Measurements from ENCODE around the gene HERPUD2.

The HERPUD2 gene, protein sequence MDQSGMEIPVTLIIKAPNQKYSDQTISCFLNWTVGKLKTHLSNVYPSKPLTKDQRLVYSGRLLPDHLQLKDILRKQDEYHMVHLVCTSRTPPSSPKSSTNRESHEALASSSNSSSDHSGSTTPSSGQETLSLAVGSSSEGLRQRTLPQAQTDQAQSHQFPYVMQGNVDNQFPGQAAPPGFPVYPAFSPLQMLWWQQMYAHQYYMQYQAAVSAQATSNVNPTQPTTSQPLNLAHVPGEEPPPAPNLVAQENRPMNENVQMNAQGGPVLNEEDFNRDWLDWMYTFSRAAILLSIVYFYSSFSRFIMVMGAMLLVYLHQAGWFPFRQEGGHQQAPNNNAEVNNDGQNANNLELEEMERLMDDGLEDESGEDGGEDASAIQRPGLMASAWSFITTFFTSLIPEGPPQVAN

DNA sequence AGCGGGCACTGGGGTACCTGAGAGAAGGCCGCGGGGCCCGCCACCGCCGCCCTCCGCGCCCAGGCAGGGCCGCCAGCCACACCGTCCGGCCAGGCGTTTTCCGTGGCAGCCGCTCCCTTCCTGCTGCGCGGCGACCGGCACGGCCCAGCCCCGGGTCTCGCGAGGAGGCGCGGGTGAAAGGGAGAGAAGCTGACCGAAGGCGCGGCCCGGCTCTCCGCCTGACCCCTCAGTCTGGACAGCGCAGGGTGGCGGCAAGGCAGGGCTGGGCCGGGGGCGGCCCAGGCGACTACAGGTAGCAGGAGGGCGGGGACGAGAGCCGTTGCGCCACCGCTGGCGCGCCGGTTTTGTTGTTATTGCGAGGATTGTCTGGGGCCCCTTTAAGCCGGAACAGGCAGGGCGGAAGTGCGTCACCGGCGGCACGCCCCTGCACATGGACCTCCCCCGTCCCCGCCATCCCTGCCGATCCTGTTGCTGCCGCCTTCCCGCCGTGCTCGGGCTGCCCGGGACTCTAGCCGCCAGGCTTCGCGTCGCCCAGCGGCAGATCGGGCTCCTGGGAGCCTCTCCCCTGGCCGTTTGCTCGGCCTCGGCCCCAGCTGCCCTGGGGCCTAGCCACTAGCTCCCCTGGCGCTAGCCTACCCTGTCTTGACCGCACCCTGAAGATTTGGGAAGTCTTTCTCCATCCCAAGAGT, at the start of gene HERPUD2:
TSS of gene HERPUD2 (minus strand) at position 352 of the 689 bp plus-strand sequence. CDS start 805 bp downstream, outside the sequence.
- peak; percentile 85 to 87 for DNase-seq (ENCODE audit: low read depth in 2 of 2)

DNA sequence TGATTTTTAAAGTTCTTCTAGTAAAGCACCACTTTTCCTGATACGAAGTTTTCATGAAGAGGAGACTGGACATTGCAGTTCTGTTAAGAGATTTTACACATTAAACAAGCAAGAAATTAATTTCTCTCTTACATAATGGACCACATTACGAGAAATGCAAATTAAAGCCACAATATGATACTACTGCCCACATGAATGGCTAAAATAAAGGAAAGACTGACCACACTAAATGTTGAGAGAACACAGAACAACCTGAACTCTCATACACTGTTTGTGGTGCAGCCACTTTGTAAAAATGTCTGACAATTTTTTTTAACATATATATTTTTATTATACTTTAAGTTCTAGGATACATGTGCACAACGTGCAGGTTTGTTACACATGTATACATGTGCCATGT, 44.0 kb upstream of the HERPUD2 start:
- DNase-seq (ENCODE audit: low read depth in 2 of 2): no peak

DNA sequence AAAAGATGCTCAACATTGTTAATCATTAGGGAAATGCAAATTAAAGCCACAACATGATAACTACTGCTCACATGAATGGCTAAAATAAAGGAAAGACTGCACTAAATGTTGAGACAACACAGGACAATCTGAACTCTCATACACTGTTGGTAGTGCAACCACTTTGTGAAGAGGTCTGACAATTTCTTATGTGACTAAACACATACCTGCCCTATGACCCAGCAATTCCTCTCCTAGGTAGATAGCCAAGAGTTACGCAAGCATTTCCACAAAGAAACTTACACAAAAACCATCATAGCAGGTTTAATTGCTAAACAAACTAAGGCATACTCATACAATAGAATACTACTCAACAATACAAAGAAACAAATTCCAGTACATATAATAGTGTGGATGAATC, 41.8 kb upstream of the HERPUD2 start:
- no peak for DNase-seq (ENCODE audit: low read depth in 2 of 2)

DNA sequence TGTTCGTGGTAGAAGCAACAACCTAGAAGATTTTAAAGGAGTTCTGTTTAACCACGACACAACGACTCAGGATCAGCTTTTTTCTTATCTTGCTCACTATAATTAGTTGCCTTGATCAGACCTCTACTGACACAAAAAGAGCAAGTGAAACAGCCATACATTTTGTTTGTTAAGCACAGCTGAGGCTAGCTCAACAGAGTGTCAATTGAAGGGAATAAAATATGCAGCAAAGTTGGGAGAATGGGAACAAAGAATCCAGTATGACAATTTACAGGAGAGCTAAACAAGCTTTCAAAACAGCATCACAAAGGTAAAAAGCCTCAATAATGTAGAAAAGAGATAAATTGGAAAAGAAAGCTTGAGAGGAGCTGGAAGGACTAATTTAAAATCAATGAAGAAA, 40.5 kb upstream of the HERPUD2 start:
- DNase-seq (ENCODE audit: low read depth in 2 of 2): no peak

DNA sequence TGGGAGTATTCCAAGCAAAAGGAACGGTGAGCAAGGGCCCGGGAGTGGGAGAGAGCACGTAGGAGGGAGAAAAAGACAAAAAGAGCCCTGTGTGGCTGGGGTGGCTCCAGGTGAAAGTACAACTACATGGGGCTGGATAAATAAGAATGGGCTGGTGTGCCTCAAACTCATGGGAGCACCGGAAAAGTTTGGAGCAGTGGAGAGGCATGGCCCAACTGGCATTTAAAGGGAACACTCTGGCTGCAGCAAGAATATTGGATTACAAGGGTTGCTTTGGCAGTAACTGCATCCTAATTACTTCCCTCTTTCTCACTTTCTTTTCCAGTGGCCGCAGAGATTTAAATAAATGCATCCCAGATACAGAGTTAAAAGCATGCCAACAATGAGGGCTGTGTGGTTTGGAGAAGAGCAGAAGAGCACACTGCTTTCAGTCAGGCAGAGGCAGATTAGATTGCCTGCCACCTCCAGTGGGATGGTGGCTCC, 39.1 kb upstream of the HERPUD2 start:
- no peak for DNase-seq (ENCODE audit: low read depth in 2 of 2)

DNA sequence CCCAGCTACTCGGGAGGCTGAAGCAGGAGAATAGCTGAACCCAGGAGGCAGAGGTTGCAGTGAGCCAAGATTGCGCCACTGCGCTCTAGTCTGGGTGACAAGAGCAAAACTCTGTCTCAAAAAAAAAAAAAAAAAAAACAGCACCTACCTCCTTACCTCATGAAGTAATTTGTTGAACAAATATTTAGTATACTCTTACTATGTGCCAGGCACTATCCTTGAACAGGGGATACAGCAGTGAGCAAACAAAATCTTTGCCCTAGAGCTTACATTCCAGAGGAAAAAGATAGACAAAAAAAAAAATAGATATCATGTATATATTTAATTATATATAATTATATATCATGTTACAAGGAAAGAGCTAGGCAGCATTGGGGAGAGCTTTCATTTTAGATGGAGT, 36.4 kb upstream of the HERPUD2 start:
- DNase-seq (ENCODE audit: low read depth in 2 of 2): no peak

DNA sequence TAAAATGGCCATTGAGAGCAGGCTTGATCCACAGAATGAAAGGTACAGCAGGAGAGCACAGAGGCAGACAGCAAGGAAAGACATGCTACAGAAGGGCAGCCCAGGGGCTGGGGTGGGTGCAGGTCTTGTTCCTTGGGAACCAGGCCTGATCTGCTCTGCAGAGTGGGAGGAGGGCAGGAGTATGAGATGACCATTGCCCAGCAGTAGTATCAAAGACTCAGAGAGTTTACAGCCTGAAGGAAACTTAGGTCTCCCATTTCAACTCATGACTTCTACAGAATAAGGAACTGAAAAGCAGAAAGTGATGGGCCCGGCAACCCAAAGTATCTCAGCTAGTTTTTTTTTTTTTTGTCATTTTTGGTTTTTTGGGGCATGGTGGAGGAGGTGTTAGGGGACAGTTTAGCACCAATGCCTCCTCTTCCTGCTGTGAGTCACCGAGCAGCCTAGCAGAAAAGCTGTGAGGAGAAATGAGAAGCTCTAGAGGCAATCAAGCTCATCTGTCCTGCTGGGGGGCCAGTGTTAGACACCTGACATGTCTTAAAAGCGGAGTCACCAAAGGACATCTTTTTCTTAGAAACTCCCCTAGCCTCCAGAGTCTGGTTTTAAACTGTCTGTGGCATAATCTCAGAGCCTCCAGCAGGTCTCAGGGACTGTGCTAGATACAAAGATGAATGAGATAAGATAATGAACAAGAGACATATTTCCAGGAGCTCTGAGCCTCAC, 34.3 kb upstream of the HERPUD2 start:
- no peak for DNase-seq (ENCODE audit: low read depth in 2 of 2)

DNA sequence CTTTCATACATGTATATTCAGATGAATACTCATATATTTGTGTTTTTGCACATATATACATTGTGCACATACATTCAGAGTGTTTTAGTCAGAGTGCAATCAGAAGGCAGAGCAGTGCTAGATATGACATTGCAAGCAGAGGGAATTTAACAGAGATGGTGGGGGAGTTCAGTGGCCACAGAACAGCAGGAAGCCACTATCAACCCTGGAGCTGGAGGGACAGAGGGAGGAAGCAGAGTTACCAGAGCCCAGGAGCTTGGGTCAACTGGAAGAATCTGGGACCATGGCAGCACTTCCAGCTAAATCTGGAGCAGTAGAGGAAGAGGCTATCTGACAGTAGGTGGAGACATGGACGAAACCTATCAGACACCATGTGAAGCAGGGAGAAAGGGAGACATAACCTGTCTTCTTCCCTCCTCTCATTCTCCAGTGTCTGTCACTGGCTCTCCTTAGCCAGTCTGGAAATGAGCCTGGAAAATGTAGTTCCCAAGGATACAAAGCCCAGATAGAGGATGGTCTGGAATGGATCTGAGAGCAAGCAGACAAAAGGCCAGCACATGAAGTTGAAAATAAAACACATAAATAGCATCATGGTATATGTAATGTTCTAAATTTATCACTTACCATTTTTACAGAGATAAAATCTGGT, 33.6 kb upstream of the HERPUD2 start:
- no peak for DNase-seq (ENCODE audit: low read depth in 2 of 2)

DNA sequence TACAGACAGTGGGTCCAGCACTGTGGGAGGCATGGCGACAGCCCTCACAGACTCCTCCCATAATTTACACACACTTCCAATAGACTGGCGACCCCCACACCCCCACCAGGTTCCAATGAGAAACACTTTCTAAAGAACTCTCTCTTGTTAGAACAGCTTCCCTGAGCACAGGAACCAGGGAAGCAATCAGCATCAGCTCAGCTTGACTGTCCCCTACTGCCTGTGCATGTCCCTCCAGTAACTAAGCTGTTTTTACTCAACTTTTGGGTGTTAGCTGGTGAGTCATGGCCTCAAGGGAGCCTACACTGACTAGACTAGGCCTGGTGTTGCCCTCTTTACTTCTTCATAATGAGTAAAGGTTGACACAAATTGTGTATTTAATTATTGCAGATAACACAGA, 32.6 kb upstream of the HERPUD2 start:
- no peak for DNase-seq (ENCODE audit: low read depth in 2 of 2)

DNA sequence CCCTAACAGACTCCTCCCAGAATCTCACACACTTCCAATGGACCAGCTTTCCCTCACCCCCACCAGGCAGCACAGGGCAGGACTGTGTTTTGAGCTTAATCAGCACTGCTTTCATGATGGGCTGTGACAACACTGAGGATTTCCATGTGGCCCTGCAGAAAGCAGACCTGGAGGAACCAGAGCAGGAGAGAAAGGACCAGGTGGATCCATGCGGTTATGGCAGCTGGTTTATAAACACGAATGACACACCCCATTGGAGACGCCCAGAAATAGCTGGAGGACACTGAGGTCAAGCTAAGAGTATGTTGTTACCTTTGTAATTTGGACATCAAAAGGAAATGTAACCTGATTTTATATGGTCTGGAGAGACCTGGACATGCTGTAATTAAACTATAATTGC, 31.7 kb upstream of the HERPUD2 start:
- DNase-seq (ENCODE audit: low read depth in 2 of 2): no peak

DNA sequence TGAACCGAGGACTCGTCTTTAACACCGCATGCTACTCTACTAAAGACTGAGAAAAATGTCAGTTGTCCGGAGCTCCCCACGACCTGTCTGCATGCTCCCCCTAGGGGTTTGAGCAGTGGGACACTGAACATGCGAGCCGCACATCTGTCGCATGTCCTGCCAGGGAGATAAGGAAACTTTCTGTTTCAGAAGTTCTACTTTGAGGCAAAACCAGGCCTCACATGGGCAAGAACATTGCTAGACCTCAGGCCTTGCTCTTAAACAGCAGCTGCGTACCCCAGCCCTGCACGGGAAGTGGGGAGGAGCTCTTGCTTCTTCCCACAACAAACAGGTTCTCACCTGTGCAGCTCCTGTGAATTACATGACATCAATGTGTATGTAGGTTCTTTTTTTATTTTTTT, 30.3 kb upstream of the HERPUD2 start:
- peak in 1 of 2 experiments; percentile 8 for DNase-seq (ENCODE audit: low read depth in 2 of 2)

DNA sequence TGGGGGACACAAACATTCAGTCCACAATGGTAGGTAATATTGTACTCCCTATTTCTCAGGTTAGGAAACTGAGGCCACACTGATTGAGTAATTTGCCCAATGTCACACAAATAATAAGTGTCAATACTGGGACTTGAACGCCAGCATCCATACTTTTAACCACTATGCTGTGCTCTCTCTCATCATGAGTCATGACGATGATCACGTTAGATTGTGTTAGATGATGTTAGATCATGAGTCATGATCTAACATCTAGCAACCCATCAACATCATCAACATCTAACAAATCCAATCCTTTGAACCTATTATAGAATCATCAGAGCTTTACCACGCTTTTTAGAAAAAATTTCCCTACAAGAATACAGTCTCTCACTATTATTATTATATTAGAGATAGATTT, 28.1 kb upstream of the HERPUD2 start:
- no peak for DNase-seq (ENCODE audit: low read depth in 2 of 2)

DNA sequence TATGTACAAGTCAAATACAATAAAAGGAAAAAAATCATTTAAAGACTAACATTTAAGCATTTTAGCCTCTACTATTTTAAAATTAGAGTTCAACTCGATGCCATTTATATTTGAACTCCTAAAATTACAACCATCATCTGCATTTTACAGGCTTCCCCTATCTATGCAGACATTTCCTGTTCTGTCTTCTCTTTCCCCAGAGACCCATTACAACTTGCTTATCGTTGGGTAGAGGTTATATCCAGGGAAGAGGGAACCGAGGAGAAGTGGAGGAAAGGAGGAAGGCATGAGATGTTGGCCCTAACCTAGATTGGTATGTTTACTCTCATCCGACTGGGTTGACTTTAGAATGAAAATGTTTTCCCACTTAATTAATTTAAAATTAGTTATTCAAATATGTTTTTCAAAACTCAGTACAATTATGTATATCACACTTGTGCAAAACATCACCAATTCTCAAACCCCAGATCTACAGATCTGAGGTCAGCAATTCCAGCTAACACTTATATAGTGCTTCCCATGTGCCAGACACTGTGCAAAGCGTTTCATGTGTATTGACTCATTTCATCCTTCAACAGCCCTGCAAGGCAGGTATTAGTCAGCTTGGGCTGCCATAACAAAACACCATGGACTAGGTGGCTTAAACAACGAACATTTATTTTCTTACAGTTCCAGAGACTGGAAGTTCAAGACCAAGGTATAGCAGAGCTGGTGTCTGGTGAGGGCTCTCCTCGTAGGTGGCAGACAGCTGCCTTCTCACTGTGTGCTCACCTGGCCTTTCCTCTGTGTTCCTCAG, 27.3 kb upstream of the HERPUD2 start:
- DNase-seq (ENCODE audit: low read depth in 2 of 2): peak in 1 of 2 experiments; percentile 15

DNA sequence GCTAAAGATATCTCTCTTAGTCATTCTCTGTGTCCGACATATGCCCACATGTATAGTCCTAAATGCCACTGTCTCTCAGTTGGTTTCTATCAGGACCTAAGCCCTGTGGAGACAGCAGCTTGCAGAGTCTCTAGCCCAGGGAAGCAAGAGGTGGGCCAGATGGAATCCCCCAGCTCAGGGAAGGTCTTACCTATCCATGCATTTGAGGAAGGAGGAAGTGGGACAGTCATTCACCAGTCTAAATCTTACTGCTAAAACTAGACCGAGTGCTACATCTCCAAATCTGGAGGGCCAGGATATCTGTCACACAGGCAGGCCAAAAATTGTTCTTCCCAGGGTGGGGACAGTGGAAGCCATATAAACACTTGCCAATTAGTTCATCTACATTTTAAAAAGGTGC, 26.4 kb upstream of the HERPUD2 start:
- DNase-seq (ENCODE audit: low read depth in 2 of 2): no peak

DNA sequence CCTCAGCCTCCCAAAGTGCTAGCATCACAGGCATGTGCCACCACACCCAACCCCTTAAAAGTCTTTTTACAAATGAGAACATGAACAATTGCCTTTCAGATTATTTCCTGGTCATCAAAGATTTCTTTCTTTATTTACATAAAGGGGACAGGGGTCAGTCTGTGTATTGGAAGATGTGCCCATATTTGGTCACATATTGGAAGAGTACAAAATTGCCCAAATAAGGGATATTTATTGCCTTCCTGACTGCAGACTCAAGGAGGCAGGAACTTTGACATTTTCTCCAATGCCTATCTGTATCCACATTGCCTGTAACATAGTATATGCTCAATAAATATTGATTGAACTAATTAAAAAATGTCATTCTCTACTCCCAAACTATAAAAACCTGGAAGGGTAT, 25.9 kb upstream of the HERPUD2 start:
- no peak for DNase-seq (ENCODE audit: low read depth in 2 of 2)

DNA sequence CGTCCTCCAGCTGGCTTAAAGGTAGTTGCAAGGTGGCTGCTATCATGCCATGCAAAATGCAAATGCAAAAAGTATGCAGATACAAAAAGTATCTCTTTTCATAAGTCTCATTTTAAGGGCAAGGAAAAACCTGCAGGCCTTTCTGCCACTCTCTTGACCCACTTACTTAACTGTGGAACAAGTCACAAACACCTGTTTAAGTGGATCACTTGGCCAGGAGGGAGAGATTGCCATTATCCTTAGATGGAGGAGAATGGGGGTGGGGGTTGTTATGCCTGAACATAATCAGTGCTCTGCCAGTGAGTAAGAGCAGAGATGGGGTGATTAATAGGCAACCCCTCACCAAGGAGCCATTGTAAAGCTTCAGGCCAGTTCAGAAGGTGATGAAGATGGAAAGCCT, 25.1 kb upstream of the HERPUD2 start:
- DNase-seq (ENCODE audit: low read depth in 2 of 2): no peak

DNA sequence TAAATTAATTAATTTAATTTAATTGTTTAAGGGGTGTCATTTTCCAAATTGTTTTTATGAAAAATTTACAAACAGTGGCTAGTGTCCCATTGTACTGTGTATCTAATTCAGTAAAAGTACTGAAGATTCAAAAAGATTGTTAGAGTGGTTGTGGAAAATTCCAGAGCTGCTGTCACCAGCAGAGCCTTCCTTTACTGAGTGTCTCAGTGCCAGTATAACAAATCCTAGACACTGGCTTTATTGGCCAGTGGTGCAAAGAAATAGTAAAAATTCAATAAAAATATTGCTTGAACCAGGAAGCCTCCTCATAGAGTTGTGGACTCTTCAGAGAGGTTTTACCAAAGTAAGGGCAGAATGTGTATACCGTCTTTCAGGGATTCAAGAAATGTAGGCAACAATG, 23.1 kb upstream of the HERPUD2 start:
- DNase-seq (ENCODE audit: low read depth in 2 of 2): no peak

DNA sequence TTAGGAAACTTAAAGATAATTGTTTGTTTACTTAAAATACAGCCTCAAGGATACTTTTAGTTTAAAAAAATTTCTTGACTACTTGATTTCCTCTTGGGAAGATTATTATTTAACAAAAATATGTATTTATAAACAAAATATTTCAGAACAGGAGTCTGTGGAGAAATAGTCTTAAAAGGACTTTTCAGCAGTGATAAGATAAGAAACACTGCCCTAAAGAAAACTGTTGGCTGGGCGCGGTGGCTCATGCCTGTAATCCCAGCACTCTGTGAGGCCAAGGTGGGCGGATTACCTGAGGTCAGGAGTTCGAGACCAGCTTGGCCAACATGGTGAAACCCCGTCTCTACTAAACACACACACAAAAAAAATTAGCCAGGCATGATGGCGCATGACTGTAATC, 22.6 kb upstream of the HERPUD2 start:
- no peak for DNase-seq (ENCODE audit: low read depth in 2 of 2)

DNA sequence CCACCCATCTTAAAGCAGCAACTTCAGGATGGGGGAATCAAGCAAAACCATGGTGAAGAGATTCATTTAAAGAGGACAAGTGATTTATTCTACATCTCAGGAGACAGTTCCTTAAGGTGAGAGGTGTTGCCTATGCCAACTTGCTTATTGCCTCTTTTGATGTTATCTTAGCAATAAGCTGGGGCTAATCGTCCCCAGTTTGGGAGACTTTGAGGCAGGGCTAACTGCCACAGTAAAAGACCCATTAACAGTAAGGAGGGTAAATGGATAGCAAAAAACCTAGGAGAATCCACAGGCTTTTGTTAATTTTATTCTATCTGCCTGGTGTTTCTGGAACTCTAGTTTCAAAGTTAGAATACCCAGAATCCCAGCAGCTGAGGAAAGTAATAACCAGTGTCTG, 22.1 kb upstream of the HERPUD2 start:
- DNase-seq (ENCODE audit: low read depth in 2 of 2): no peak

DNA sequence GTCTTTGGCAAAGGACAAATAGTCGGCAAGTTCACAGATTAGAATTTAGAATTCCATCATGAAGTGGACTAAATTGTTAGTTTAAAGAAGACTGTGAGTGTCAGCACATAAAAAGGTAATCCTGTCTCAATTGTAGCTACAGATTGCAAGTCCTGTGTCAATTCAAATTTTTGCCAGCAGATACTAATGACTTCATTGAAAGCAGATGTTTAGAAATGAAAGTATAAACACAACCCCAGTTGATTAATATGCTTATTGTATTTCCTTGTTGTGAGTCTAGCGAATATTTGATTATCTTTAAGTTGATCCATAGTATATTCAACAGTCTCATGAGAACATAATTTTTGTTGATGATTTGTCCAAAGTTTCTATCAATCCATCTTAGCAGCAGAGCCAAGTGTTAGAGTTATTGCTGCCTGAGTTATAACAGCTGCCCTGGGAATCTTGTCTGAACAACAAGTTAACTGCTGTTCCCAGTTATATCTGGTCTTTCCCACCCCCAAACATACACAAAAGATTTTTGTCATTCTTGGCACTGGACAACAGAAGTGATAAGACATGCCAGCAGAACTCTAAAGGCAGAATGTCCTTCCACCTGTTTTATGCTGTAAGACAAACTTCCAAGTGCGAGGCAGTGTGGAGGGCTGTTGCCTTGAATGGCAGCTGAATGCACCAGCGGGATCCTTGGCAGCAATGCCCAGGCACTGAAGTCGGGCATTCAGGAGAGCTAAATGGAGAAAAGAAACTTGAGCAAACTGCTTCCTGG, 21.3 kb upstream of the HERPUD2 start:
- DNase-seq (ENCODE audit: low read depth in 2 of 2): no peak

All from stimulated activated CD4-positive, alpha-beta T cell treated with anti-CD3 and anti-CD28 coated beads, Interleukin-12 subunit alpha, Interleukin-12 subunit beta, amount 100 ng/mL, for 24 hours (primary cell).